Stimulated activated CD4-positive, alpha-beta T cell treated with anti-CD3 and anti-CD28 coated beads, Interleukin-2, amount 100 ng/mL, for 24 hours (primary cell): Measurements from ENCODE around the gene PRRC2A.
"Not testable (repeated sequence)": the region's sequence is repeated elsewhere in the genome, so short reads cannot be mapped to it uniquely, and the experiment has no call there.

Experiments used
- DNase-seq, 2 donors: peaks; one replicate each; pipeline ENCODE4 v3.0.0-alpha.2; 2020

Gene PRRC2A

GRCh38 chr6:31586008-31586407 is 34.5 kb upstream of the PRRC2A start, which contains the start of gene LST1:
Gene LST1, plus strand, starts transcription at chr6:31586277. Its CDS starts 1,023 bp downstream, at chr6:31587300.
- DNase-seq = no peak

GRCh38 chr6:31586599-31587281 is 33.8 kb upstream of the PRRC2A start:
- peak in 1 of 2 donors; percentile 22 for DNase-seq

- DNase-seq = no peak
Observed at GRCh38 chr6:31587791-31588777, 32.4 kb upstream of the PRRC2A start.

- DNase-seq = no peak
Observed at GRCh38 chr6:31588871-31589650, 31.5 kb upstream of the PRRC2A start.

GRCh38 chr6:31590691-31591090 is 29.8 kb upstream of the PRRC2A start:
- DNase-seq = not testable (repeated sequence)

GRCh38 chr6:31592396-31592771 is 28.1 kb upstream of the PRRC2A start:
- no peak for DNase-seq

- peak; percentile 34 to 45 for DNase-seq
Observed at GRCh38 chr6:31597006-31597405, 23.5 kb upstream of the PRRC2A start.

GRCh38 chr6:31607317-31607716 is 13.2 kb upstream of the PRRC2A start:
- DNase-seq = no peak

- DNase-seq = no peak
Observed at GRCh38 chr6:31609519-31610406, 10.8 kb upstream of the PRRC2A start.

- DNase-seq = no peak
Observed at GRCh38 chr6:31610968-31611367, 9.5 kb upstream of the PRRC2A start.

- DNase-seq = no peak
Observed at GRCh38 chr6:31614075-31614619, 6.4 kb upstream of the PRRC2A start.

GRCh38 chr6:31614684-31615578 is 5.6 kb upstream of the PRRC2A start, which contains the start of gene AIF1:
Gene AIF1, plus strand, starts transcription at chr6:31615234. Its CDS starts 96 bp downstream, at chr6:31615330.
- DNase-seq = no peak

GRCh38 chr6:31615748-31616147 is 4.8 kb upstream of the PRRC2A start:
- peak; percentile 44 to 47 for DNase-seq

- no peak for DNase-seq
Observed at GRCh38 chr6:31617010-31617409, 3.5 kb upstream of the PRRC2A start.

GRCh38 chr6:31619805-31620585 is 520 bp upstream of the PRRC2A start:
- DNase-seq = peak; percentile 96 to 97

- DNase-seq = no peak
Observed at GRCh38 chr6:31621320-31621939, 915 bp downstream of the PRRC2A start.

GRCh38 chr6:31621991-31622390 is 1.5 kb downstream of the PRRC2A start:
- DNase-seq = no peak

GRCh38 chr6:31622684-31623091 is 2.2 kb downstream of the PRRC2A start:
- DNase-seq = no peak

GRCh38 chr6:31624070-31624469 is 3.6 kb downstream of the PRRC2A start:
- no peak for DNase-seq
